ENCODE measurements around the gene SDHC. TPM values are rescaled to one million over a fixed set of nuclear protein-coding genes. Genes with fewer than 3 reads are reported as not detected.

SDHC gene
- polyA plus RNA-seq, 2 donors = 40.6 to 148 TPM

- WGBS, 2 donors = 79 to 93% methylated on average over 3 of the region's 3 CpGs
Observed at GRCh38 chr1:161287482-161288054, 26.6 kb upstream of the SDHC start.

GRCh38 chr1:161290779-161291178 lies 23.4 kb upstream of the SDHC start:
- WGBS, 2 donors = 60 to 88% methylated on average over 1 of the region's 1 CpG
- H3K4me1 ChIP-seq (ENCODE audit: control insufficient read depth in 2 of 2, insufficient read depth in 2 of 2, low read length in 1 of 2) = no peaks in the 10 kb centered on the region

More at GRCh38 chr1:161287482-161288054, 26.6 kb upstream of the SDHC start:
- Histone ChIP-seq H3K27ac (ENCODE audit: low read depth in 2 of 2, low read length in 1 of 2) (no peak overlapping the region), H3K4me3 (ENCODE audit: low read depth in 1 of 2, low read length in 2 of 2) (no peak overlapping the region), H3K36me3 (ENCODE audit: control insufficient read depth in 2 of 2, insufficient read depth in 2 of 2, low read length in 1 of 2) (no peaks in the 10 kb centered on the region), H3K4me1 (ENCODE audit: control insufficient read depth in 2 of 2, insufficient read depth in 2 of 2, low read length in 1 of 2) (no peaks in the 10 kb centered on the region), H3K27me3 (ENCODE audit: control insufficient read depth in 1 of 2, insufficient read depth in 2 of 2, low read length in 2 of 2) (no peaks in the 10 kb centered on the region), H3K9me3 (ENCODE audit: control insufficient read depth in 2 of 2, insufficient read depth in 1 of 2, low read depth in 1 of 2, low read length in 1 of 2) (no peaks in the 10 kb centered on the region)

GRCh38 chr1:161297415-161297814 lies 16.8 kb upstream of the SDHC start:
- Histone ChIP-seq H3K36me3 (ENCODE audit: control insufficient read depth in 2 of 2, insufficient read depth in 2 of 2, low read length in 1 of 2) (no peaks in the 10 kb centered on the region), H3K4me3 (ENCODE audit: low read depth in 1 of 2, low read length in 2 of 2) (no peak overlapping the region), H3K9me3 (ENCODE audit: control insufficient read depth in 2 of 2, insufficient read depth in 1 of 2, low read depth in 1 of 2, low read length in 1 of 2) (no peaks in the 10 kb centered on the region), H3K27ac (ENCODE audit: low read depth in 2 of 2, low read length in 1 of 2) (no peak overlapping the region), H3K27me3 (ENCODE audit: control insufficient read depth in 1 of 2, insufficient read depth in 2 of 2, low read length in 2 of 2) (no peaks in the 10 kb centered on the region), H3K4me1 (ENCODE audit: control insufficient read depth in 2 of 2, insufficient read depth in 2 of 2, low read length in 1 of 2) (no peaks in the 10 kb centered on the region)

More at GRCh38 chr1:161290779-161291178, 23.4 kb upstream of the SDHC start:
- H3K27me3 ChIP-seq (ENCODE audit: control insufficient read depth in 1 of 2, insufficient read depth in 2 of 2, low read length in 2 of 2) = no peaks in the 10 kb centered on the region
- no peak overlapping the region for H3K27ac ChIP-seq (ENCODE audit: low read depth in 2 of 2, low read length in 1 of 2)
- no peak overlapping the region for H3K4me3 ChIP-seq (ENCODE audit: low read depth in 1 of 2, low read length in 2 of 2)
- no peaks in the 10 kb centered on the region for H3K36me3 ChIP-seq (ENCODE audit: control insufficient read depth in 2 of 2, insufficient read depth in 2 of 2, low read length in 1 of 2)
- H3K9me3 ChIP-seq (ENCODE audit: control insufficient read depth in 2 of 2, insufficient read depth in 1 of 2, low read depth in 1 of 2, low read length in 1 of 2) = no peaks in the 10 kb centered on the region

- Histone ChIP-seq H3K4me1 (ENCODE audit: control insufficient read depth in 2 of 2, insufficient read depth in 2 of 2, low read length in 1 of 2) (no peaks in the 10 kb centered on the region), H3K36me3 (ENCODE audit: control insufficient read depth in 2 of 2, insufficient read depth in 2 of 2, low read length in 1 of 2) (no peaks in the 10 kb centered on the region), H3K27me3 (ENCODE audit: control insufficient read depth in 1 of 2, insufficient read depth in 2 of 2, low read length in 2 of 2) (no peaks in the 10 kb centered on the region), H3K4me3 (ENCODE audit: low read depth in 1 of 2, low read length in 2 of 2) (no peak overlapping the region), H3K27ac (ENCODE audit: low read depth in 2 of 2, low read length in 1 of 2) (no peak overlapping the region), H3K9me3 (ENCODE audit: control insufficient read depth in 2 of 2, insufficient read depth in 1 of 2, low read depth in 1 of 2, low read length in 1 of 2) (no peaks in the 10 kb centered on the region)
- 91 to 94% methylated on average over 6 of the region's 6 CpGs for WGBS, 2 donors
Observed at GRCh38 chr1:161298116-161298515, 16.1 kb upstream of the SDHC start.

- Histone ChIP-seq H3K4me1 (ENCODE audit: control insufficient read depth in 2 of 2, insufficient read depth in 2 of 2, low read length in 1 of 2) (no peaks in the 10 kb centered on the region), H3K27me3 (ENCODE audit: control insufficient read depth in 1 of 2, insufficient read depth in 2 of 2, low read length in 2 of 2) (no peaks in the 10 kb centered on the region), H3K4me3 (ENCODE audit: low read depth in 1 of 2, low read length in 2 of 2) (no peak overlapping the region), H3K36me3 (ENCODE audit: control insufficient read depth in 2 of 2, insufficient read depth in 2 of 2, low read length in 1 of 2) (no peaks in the 10 kb centered on the region), H3K9me3 (ENCODE audit: control insufficient read depth in 2 of 2, insufficient read depth in 1 of 2, low read depth in 1 of 2, low read length in 1 of 2) (no peaks in the 10 kb centered on the region), H3K27ac (ENCODE audit: low read depth in 2 of 2, low read length in 1 of 2) (no peak overlapping the region)
- WGBS, 2 donors = 78 to 80% methylated on average over 9 of the region's 9 CpGs
Observed at GRCh38 chr1:161299347-161299746, 14.8 kb upstream of the SDHC start.

GRCh38 chr1:161300478-161300877 lies 13.7 kb upstream of the SDHC start:
- H3K27me3 ChIP-seq (ENCODE audit: control insufficient read depth in 1 of 2, insufficient read depth in 2 of 2, low read length in 2 of 2) = no peaks in the 10 kb centered on the region
- WGBS, 2 donors = 89 to 90% methylated on average over 4 of the region's 4 CpGs
- H3K4me3 ChIP-seq (ENCODE audit: low read depth in 1 of 2, low read length in 2 of 2) = no peak overlapping the region
- H3K36me3 ChIP-seq (ENCODE audit: control insufficient read depth in 2 of 2, insufficient read depth in 2 of 2, low read length in 1 of 2) = no peaks in the 10 kb centered on the region
- no peak overlapping the region for H3K27ac ChIP-seq (ENCODE audit: low read depth in 2 of 2, low read length in 1 of 2)
- H3K9me3 ChIP-seq (ENCODE audit: control insufficient read depth in 2 of 2, insufficient read depth in 1 of 2, low read depth in 1 of 2, low read length in 1 of 2) = no peaks in the 10 kb centered on the region
- peaks cover 3 to 5% of the 10 kb centered on the region in 2 donors for H3K4me1 ChIP-seq (ENCODE audit: control insufficient read depth in 2 of 2, insufficient read depth in 2 of 2, low read length in 1 of 2)

GRCh38 chr1:161304927-161305866 lies 9.0 kb upstream of the SDHC start:
- Histone ChIP-seq H3K27me3 (ENCODE audit: control insufficient read depth in 1 of 2, insufficient read depth in 2 of 2, low read length in 2 of 2) (no peaks in the 10 kb centered on the region), H3K9me3 (ENCODE audit: control insufficient read depth in 2 of 2, insufficient read depth in 1 of 2, low read depth in 1 of 2, low read length in 1 of 2) (no peaks in the 10 kb centered on the region), H3K27ac (ENCODE audit: low read depth in 2 of 2, low read length in 1 of 2) (peak overlapping the region; percentile 13 to 61), H3K36me3 (ENCODE audit: control insufficient read depth in 2 of 2, insufficient read depth in 2 of 2, low read length in 1 of 2) (no peaks in the 10 kb centered on the region), H3K4me1 (ENCODE audit: control insufficient read depth in 2 of 2, insufficient read depth in 2 of 2, low read length in 1 of 2) (peaks cover 3 to 9% of the 10 kb centered on the region in 2 donors), H3K4me3 (ENCODE audit: low read depth in 1 of 2, low read length in 2 of 2) (peak overlapping the region; percentile 70 to 89)
- 10% methylated on average over 14 to 17 of the region's 17 CpGs for WGBS, 2 donors

- H3K27ac ChIP-seq (ENCODE audit: low read depth in 2 of 2, low read length in 1 of 2) = peak overlapping the region; percentile 13 to 61
- H3K4me3 ChIP-seq (ENCODE audit: low read depth in 1 of 2, low read length in 2 of 2) = peak overlapping the region; percentile 70 to 89
- peaks cover 3 to 9% of the 10 kb centered on the region in 2 donors for H3K4me1 ChIP-seq (ENCODE audit: control insufficient read depth in 2 of 2, insufficient read depth in 2 of 2, low read length in 1 of 2)
- H3K9me3 ChIP-seq (ENCODE audit: control insufficient read depth in 2 of 2, insufficient read depth in 1 of 2, low read depth in 1 of 2, low read length in 1 of 2) = no peaks in the 10 kb centered on the region
- no peaks in the 10 kb centered on the region for H3K27me3 ChIP-seq (ENCODE audit: control insufficient read depth in 1 of 2, insufficient read depth in 2 of 2, low read length in 2 of 2)
- no peaks in the 10 kb centered on the region for H3K36me3 ChIP-seq (ENCODE audit: control insufficient read depth in 2 of 2, insufficient read depth in 2 of 2, low read length in 1 of 2)
- WGBS, 2 donors = 1 to 3% methylated on average over 30 to 31 of the region's 31 CpGs
Observed at GRCh38 chr1:161305867-161306519, 8.2 kb upstream of the SDHC start.

GRCh38 chr1:161307230-161307768 lies 6.9 kb upstream of the SDHC start:
- Histone ChIP-seq H3K4me3 (ENCODE audit: low read depth in 1 of 2, low read length in 2 of 2) (no peak overlapping the region), H3K9me3 (ENCODE audit: control insufficient read depth in 2 of 2, insufficient read depth in 1 of 2, low read depth in 1 of 2, low read length in 1 of 2) (no peaks in the 10 kb centered on the region), H3K4me1 (ENCODE audit: control insufficient read depth in 2 of 2, insufficient read depth in 2 of 2, low read length in 1 of 2) (peaks cover 3 to 9% of the 10 kb centered on the region in 2 donors), H3K36me3 (ENCODE audit: control insufficient read depth in 2 of 2, insufficient read depth in 2 of 2, low read length in 1 of 2) (no peaks in the 10 kb centered on the region), H3K27ac (ENCODE audit: low read depth in 2 of 2, low read length in 1 of 2) (no peak overlapping the region), H3K27me3 (ENCODE audit: control insufficient read depth in 1 of 2, insufficient read depth in 2 of 2, low read length in 2 of 2) (no peaks in the 10 kb centered on the region)
- WGBS, 2 donors = 85% methylated on average over 7 of the region's 7 CpGs

Data from esophagus (tissue), 2 donors.